Measurements from ENCODE around the gene LIPM.

Gene LIPM

GRCh38 chr10:88802523-88803285, at the start of gene LIPM:
TSS of gene LIPM (plus strand) at chr10:88802730. CDS start at chr10:88802897, 167 bp downstream.
- DNase-seq (ENCODE audit: low spot score), result no peak

- DNase-seq (ENCODE audit: low spot score), result no peak
Observed at GRCh38 chr10:88754287-88754686, 48.2 kb upstream of the LIPM start.

GRCh38 chr10:88755753-88756152, 46.8 kb upstream of the LIPM start:
- no peak for DNase-seq (ENCODE audit: low spot score)

GRCh38 chr10:88756660-88757059, 45.9 kb upstream of the LIPM start:
- no peak for DNase-seq (ENCODE audit: low spot score)

DNA sequence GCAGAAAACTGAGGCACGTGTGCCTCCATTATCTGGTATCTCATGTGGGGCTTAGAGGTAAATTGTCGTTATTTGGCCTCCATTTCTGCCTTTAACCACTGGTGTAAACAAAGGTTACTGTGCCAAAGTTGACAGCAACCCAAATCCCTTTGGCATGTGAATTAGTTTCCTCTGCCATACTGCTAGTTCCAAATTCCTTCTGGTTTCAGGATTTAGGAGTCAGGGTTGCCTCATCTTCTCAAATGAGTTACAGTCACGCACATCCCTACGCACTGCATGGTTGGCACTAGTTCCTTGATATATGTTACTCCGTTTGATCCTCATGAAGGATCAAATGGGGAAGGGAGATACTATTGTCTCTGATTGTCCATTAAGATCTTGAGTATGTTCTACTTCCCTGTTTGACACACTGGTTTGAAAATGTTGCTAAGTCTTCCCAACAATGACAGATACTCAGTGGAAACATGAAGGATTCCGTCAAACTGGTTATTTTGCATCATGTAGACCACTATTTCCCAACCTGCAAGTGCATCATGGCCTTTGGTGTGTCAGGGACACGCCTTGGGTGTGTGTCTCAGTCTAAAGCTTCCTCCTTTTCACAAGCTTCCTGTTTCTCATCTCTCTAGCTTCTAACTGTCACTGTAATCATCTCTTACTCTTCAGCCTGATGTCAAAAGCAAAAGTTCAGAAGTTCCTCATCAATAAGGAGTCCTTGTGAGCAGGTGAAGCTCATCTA, 43.0 kb upstream of the LIPM start, which contains the start of gene LIPN:
LIPN (plus strand) TSS at position 655 of the 736 bp plus-strand sequence. CDS start 1,386 bp downstream, outside the sequence.
- DNase-seq (ENCODE audit: low spot score), result no peak

GRCh38 chr10:88762906-88763305, 39.6 kb upstream of the LIPM start:
- no peak for DNase-seq (ENCODE audit: low spot score)

- DNase-seq (ENCODE audit: low spot score), result no peak
Observed at GRCh38 chr10:88763441-88763840, 39.1 kb upstream of the LIPM start.

- DNase-seq (ENCODE audit: low spot score), result no peak
Observed at GRCh38 chr10:88764110-88764509, 38.4 kb upstream of the LIPM start.

DNA sequence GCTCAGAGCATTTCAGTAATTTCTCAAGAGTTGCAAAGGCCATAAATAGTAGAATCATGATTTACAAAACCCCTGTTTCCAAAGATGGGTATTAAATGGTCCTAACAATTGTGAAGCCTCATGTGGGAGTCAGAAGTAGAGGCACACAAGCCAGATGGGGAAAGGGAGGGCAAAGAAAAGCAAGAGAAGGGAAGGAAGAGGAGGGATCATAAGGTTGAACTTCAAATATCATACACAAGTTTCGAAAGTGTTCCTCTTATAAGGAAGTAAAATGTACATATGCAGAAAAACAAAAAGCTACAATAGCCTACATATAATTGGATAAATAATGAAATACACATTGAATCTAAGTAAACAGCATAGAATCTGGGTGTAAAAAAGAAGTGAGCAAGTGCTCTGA, 36.7 kb upstream of the LIPM start:
- DNase-seq (ENCODE audit: low spot score), result no peak

DNA sequence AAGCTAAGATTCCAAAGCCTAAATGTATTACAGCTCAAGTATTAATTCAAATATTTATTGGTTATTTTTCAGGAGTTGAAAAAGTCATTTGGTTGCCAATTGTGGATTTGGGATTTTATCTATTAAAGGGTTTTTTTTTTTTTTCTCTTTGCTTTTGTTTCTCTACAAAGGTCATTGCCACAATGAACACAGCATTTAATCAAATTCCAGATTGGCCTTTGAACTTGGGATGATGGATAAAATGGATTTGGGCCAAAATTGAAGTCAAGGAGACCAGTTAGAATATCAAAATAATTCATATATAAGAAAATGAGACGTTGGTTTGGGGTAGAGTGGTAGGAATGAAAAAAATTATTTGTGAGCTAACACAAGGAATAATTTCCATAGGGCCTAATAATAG, 33.1 kb upstream of the LIPM start:
- no peak for DNase-seq (ENCODE audit: low spot score)

GRCh38 chr10:88781206-88781605, 21.3 kb upstream of the LIPM start:
- no peak for DNase-seq (ENCODE audit: low spot score)

DNA sequence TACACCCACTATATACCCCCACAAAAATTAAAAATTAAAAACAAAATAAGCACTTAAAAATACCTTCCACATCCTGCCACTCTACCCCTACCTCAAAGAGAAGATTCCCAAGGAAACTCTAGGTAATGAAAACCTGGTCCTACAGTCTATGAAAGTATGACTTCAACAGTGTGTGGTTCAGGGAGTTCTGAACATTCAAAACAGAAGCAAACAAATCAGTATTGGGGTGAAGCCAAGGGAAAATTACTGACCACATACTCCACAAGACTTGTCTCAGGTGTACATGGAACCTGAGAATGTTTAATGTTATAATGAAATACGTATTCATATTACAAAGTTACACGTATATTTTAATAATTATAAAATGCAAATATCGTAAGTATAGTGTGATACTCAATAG, 20.3 kb upstream of the LIPM start:
- no peak for DNase-seq (ENCODE audit: low spot score)

DNA sequence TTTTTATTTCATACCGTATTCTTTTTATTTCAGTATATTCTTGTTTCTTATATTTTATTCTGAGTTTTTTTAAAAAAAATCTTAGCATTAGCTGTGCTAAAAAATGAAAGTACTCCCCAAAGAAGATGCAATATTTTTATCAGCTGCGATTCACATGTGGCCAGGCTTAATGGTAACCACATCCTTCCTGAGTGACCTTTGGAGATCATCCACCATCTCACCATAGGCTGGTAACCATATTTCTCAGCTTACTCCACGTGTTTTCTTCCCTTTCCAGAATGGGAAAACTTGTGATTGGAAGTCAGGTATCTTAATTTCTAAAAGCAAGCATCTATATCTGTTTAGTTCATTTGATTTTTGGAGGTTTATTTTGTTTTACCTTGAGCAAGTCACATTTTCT, 18.8 kb upstream of the LIPM start:
- no peak for DNase-seq (ENCODE audit: low spot score)

DNA sequence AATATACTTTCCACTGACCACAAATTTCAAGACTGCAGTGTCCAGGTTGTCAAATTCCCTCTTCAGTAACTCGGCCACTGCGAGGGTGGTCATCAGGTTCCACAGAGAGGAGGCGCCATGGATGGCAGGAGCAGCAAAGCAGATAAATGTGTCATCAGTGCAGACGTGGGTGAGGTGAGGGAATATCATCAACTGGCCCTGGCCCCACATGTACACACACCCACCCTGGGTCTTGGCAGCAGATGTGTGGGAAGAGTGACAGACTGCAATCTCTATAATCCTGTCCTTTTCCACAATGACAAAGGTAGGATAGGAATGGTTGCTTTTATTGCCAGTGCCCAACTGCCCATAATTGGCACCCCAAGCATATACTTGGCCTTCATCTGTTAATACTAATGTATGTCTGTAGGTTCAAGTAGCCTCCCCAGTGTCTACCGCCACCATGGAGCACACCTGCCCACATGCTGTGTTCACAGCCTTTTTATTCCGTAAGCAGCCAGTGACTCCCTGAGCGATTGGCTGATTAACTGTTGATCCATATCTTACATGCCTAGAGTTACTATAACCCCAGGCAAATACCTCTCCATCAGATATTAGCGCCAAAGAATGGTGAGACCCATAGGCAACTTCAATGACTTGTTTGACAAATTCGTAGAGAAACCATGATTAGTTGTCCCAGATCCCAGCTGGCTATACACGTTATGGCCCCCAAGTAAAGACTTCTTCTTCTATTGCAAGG, 16.3 kb upstream of the LIPM start:
- no peak for DNase-seq (ENCODE audit: low spot score)

- DNase-seq (ENCODE audit: low spot score), result no peak
Observed at GRCh38 chr10:88787463-88787862, 15.1 kb upstream of the LIPM start.

DNA sequence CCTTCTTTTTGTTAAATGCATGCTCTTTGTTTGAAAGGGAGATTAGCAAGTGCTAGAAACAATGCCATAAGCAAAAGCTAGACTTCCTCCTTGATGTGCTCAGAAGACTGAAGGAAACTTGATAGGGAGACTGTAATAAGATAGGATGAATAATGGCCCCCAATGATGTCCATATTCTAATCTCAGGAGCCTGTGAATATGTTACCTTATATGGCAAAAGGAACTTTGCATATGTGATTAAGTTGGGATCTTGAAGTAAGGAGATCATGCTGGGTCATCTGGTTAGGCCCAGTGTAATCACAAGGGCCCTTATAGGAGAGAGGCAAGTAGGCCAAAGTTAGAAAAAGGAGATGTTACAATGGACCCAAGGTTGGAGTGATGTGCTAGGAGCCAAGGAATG, 13.6 kb upstream of the LIPM start:
- no peak for DNase-seq (ENCODE audit: low spot score)

DNA sequence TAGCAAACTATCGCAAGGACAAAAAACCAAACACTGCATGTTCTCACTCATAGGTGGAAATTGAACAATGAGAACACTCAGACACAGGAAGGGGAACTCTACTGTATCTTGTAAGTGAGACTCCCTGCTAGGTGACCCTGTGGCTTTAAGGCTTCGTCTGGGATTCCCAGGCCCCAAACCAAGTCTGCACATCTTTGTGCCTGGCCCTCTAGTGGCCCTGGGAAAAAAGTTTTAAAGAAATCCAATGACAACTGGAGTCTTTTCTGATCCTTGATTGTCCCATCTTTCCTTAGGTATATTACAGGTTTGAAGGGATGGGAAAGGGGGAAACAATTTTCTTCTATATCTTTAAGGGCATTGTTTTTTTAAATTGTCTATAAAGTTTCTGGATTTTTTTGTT, 10.6 kb upstream of the LIPM start:
- DNase-seq (ENCODE audit: low spot score), result peak; percentile 29

GRCh38 chr10:88792661-88793060, 9.9 kb upstream of the LIPM start:
- DNase-seq (ENCODE audit: low spot score), result no peak

DNA sequence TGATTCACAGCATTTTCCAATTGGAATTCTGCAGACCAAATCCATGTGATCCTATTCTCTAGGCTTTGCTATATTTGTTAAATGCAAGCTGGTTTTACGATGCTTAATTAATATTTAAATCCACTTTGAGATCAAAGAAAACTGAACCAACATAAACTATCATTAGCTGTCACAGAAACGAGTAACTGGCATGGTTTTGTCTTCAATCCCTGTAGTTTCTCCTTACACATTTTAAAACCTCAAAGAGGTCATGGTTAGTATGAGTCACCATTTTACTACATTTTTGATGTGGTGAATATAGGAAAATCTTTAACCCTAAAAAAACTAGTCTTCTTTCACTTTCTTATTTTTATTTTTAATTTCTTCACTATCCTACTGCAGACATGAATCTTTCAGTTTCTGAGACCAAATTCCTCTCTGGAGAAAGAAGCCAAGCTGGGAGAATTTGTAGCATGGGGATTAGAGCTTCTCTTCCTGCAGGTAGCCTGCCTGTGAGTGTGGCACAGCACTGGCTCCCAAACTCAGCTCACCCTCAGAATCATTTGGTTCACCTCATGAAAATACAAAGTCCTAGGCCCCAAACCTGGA, 8.7 kb upstream of the LIPM start:
- no peak for DNase-seq (ENCODE audit: low spot score)

DNA sequence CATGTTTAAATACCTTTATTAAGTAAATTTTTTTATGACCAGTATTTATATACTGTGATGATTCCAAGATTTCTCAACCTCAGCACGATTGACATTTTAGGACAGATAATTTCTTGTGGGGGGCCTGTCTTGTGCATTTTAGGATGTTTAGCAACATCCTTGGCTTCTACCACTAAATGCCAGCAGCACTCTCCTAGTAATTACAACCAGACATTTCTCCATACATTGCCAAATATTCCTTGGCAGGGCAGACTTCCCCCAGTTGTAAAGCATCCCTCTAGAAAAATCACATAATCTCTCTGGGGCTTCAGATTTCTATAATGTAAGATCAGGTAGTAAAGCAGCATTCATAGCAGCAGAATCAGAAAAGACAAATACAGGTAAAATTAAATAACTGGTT, 7.8 kb upstream of the LIPM start:
- DNase-seq (ENCODE audit: low spot score), result no peak

- DNase-seq (ENCODE audit: low spot score), result no peak
Observed at GRCh38 chr10:88800152-88801125, 2.1 kb upstream of the LIPM start.
